Smooth muscle cell (in vitro differentiated cells): ENCODE measurements around the gene KRTAP19-2. TPM values are rescaled to one million over a fixed set of nuclear protein-coding genes. Genes with fewer than 3 reads are reported as not detected.

Source experiments
- DNase-seq: peaks from one replicate; lab custom pipeline; 2025; ENCODE audit not compliant: unreplicated experiment; lab: John Stamatoyannopoulos, UW
- H2AFZ ChIP-seq: fragments of 200-600 bp; sonication (generic); 2 replicates; pipeline ENCODE4 v1.6.0; 2016; ENCODE audit warnings: antibody characterized with exemption, low read depth, mild to moderate bottlenecking
- H3F3A ChIP-seq: fragments of 200-600 bp; sonication (generic); 2 replicates; pipeline ENCODE4 v1.6.0; 2017; ENCODE audit warnings: antibody characterized with exemption, low read depth
- H3K27ac ChIP-seq: fragments of 200-600 bp; sonication (generic); 2 replicates; pipeline ENCODE4 v1.5.1; 2016; ENCODE audit warnings: low read depth, mild to moderate bottlenecking
- H3K27me3 ChIP-seq: fragments of 200-600 bp; sonication (generic); 2 replicates; pipeline ENCODE4 v1.6.1; 2016; ENCODE audit warnings: low read depth, mild to moderate bottlenecking
- H3K36me3 ChIP-seq: fragments of 200-600 bp; sonication (generic); 2 replicates; pipeline ENCODE4 v1.5.1; 2016; ENCODE audit warnings: low read depth
- H3K4me1 ChIP-seq: fragments of 200-600 bp; sonication (generic); 2 replicates; pipeline ENCODE4 v1.5.1; 2016; ENCODE audit warnings: low read depth
- H3K4me2 ChIP-seq: fragments of 200-600 bp; sonication (generic); 2 replicates; pipeline ENCODE4 v1.6.0; 2016; ENCODE audit warnings: mild to moderate bottlenecking
- H3K4me3 ChIP-seq: fragments of 200-600 bp; sonication (generic); 2 replicates; pipeline ENCODE4 v1.5.1; 2016; ENCODE audit warnings: mild to moderate bottlenecking
- H3K79me2 ChIP-seq: fragments of 200-600 bp; sonication (generic); 2 replicates; pipeline ENCODE4 v1.6.0; 2016; ENCODE audit warnings: low read depth, mild to moderate bottlenecking
- H3K9ac ChIP-seq: fragments of 200-600 bp; sonication (generic); 2 replicates; pipeline ENCODE4 v1.6.0; 2016; ENCODE audit warnings: low read depth
- H3K9me3 ChIP-seq: fragments of 200-600 bp; sonication (generic); replicated peaks from 2 replicates; pipeline ENCODE4 v1.5.1; 2016; ENCODE audit warnings: low read depth
- H4K20me1 ChIP-seq: fragments of 200-600 bp; sonication (generic); 2 replicates; pipeline ENCODE4 v1.6.0; 2016; ENCODE audit warnings: low read depth
- CTCF ChIP-seq: fragments of 200-600 bp; sonication (generic); IDR thresholded peaks from 2 replicates; pipeline ENCODE4 v1.5.1; 2017; ENCODE audit warnings: borderline replicate concordance, mild to moderate bottlenecking, antibody characterized with exemption; ENCODE audit not compliant: insufficient read depth, poor library complexity, severe bottlenecking
- WGBS: methylation state at CpG from one replicate; pipeline ENCODE4 v1.1.7; 2016; ENCODE audit warnings: low lambda C conversion rate; 5-methylcytosine and 5-hydroxymethylcytosine counted together
- polyA plus RNA-seq: library from polyadenylated mRNA; unstranded; fragments of >200 nt; fragmentation: Nextera tagmentation; extraction: Ambion mirVana; gene quantifications from 2 replicates; pipeline ENCODE4 v1.2.1, GENCODE V29; 2016
- total RNA-seq: library from RNA; depleted of rRNA; stranded (reverse); fragments of >200 nt; gene quantifications from 2 replicates; pipeline ENCODE4 v1.2.3, GENCODE V29; 2014

The KRTAP19-2 gene
- total RNA-seq (not detected in 2 replicates), polyA plus RNA-seq (not detected in 2 replicates)

DNA sequence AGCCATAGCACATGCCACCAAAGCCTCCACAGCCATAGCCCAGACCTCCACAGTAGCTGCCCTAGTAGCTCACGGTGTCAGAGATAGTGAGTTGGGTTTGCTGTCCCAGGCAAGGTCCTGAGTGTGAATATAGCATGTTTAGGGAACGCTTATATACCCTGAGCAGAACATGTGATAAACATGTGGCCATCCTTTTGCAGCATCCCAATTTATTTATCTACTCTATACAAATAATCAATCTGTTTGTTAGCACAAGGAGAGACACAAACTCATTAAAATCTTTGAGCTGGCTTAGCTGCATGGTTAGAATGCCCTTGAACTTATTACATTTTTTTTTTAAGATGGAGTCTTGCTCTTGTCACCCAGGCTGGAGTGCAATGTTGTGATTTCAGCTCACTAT, at the start of gene KRTAP19-2:
TSS of gene KRTAP19-2 (minus strand) at position 101 of the 400 bp plus-strand sequence. CDS start at position 13, 88 bp downstream.
- H3K4me1 ChIP-seq: no peaks in the 10 kb centered on the region
- H3K79me2 ChIP-seq: no peaks in the 10 kb centered on the region
- no peaks in the 10 kb centered on the region for H3K36me3 ChIP-seq
- no peak for TF ChIP-seq CTCF
- no peak within 1 kb of the TSS for H2AFZ ChIP-seq
- no peaks in the 10 kb centered on the region for H3F3A ChIP-seq
- H3K27me3 ChIP-seq: no peaks in the 10 kb centered on the region
- H3K4me2 ChIP-seq: no peak within 1 kb of the TSS
- H3K9ac ChIP-seq: no peak within 1 kb of the TSS
- no peaks in the 10 kb centered on the region for H4K20me1 ChIP-seq
- 79% methylated on average over 2 of the region's 2 CpGs for WGBS
- H3K4me3 ChIP-seq: no peak within 1 kb of the TSS
- no peaks in the 10 kb centered on the region for H3K9me3 ChIP-seq
- DNase-seq: no peak
- H3K27ac ChIP-seq: no peak within 1 kb of the TSS

- Histone ChIP-seq H3K9me3 (no peaks in the 10 kb centered on the region), H4K20me1 (no peaks in the 10 kb centered on the region), H3K4me3 (no peak overlapping the region), H3K79me2 (no peaks in the 10 kb centered on the region), H3K4me1 (no peaks in the 10 kb centered on the region), H2AFZ (no peak overlapping the region), H3K36me3 (no peaks in the 10 kb centered on the region), H3K4me2 (no peak overlapping the region), H3K27ac (no peak overlapping the region), H3K27me3 (no peaks in the 10 kb centered on the region), H3K9ac (no peak overlapping the region), H3F3A (no peaks in the 10 kb centered on the region)
- DNase-seq: no peak
- no peak for TF ChIP-seq CTCF
- 91% methylated on average over 1 of the region's 1 CpG for WGBS
Observed at GRCh38 chr21:30518876-30519275, 31.6 kb upstream of the KRTAP19-2 start.

DNA sequence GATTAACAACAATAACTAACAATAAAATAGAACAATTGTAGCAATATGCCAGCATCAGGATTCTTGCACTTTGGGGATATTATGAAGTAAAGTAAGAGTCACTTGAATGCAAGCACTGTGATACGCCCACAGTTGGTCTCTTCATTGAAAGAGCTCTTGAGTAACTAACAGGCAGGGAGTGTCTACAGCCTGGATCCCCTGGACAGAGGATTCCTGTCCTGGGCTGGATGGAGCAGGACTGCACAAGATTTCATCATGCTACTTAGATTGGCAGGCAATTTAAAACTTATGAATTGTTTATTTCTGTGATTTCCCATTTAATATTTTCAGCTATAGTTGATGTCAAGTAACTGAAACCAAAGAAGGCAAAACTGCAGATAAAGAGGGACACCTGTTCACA, 28.4 kb upstream of the KRTAP19-2 start:
- no peaks in the 10 kb centered on the region for H3K79me2 ChIP-seq
- 96% methylated on average over 1 of the region's 1 CpG for WGBS

More for the DNA sequence above, 28.4 kb upstream of the KRTAP19-2 start:
- Histone ChIP-seq H3K36me3 (no peaks in the 10 kb centered on the region), H3K27ac (no peak overlapping the region), H3F3A (no peaks in the 10 kb centered on the region), H3K27me3 (no peaks in the 10 kb centered on the region), H3K4me1 (no peaks in the 10 kb centered on the region), H4K20me1 (no peaks in the 10 kb centered on the region), H3K9me3 (no peaks in the 10 kb centered on the region), H2AFZ (no peak overlapping the region), H3K4me2 (no peak overlapping the region), H3K4me3 (no peak overlapping the region), H3K9ac (no peak overlapping the region)
- DNase-seq: no peak
- no peak for TF ChIP-seq CTCF
